ENCODE results near the gene CTNNA2.

The CTNNA2 gene

DNA sequence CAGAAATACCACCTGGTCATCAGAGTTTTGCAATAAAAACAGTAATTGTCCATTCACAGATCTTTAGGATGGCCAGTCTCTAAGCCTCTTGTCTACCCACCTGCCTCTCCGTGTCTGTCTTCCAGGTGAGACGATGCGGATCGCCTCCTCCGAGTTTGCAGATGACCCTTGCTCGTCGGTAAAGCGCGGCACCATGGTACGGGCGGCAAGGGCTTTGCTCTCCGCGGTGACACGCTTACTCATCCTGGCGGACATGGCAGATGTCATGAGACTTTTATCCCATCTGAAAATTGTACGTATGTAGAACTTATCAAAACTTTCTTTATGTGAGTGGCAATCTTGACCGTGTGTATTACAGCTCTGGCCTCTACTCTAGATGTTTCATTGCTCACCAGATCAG is 345.0 kb downstream of the CTNNA2 start:
- no peak for DNase-seq (ENCODE audit: low spot score)

DNA sequence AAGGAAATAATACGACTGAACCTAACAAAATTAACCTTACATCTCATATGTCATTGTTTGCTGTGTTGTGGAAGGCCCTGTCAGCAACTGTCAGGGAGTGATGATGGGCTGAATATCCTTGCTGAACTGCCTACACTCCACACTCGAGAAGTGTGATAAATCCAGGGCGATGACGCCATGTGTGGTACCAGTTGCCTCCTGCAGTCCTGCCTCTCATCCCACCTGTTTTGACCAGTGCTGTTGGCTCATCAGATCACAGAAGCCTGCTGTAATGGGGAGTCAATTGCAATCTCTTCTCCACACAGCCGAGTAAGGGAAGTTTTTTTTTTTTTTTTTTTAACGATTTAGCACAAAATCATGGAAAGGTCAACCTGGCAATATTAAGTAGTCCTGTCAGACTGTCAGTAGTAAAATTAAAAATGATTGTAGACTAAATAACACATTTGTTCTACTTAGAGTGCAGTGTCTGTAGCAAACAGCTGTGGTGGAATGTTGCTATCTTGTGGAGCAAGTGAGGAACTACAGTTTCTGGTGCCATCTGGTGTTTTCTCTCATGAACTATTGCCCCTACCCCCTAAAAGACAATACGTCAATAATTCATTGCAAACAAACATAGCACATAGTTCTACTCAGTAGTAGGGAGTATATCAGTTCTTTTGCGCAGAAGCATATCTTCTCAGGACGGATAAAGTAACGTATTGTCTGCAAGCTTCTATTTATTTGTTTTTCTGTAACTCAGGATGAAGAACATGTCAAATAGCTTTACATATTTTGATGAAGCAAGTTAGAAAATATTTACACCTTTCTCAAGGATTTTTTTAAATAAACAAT is 347.6 kb downstream of the CTNNA2 start:
- DNase-seq (ENCODE audit: low spot score) = peak; percentile 35

GRCh38 chr2:79861059-79861374 is 348.2 kb downstream of the CTNNA2 start:
- no peak for DNase-seq (ENCODE audit: low spot score)

- DNase-seq (ENCODE audit: low spot score) = no peak
Measured at GRCh38 chr2:79862756-79863155, 349.9 kb downstream of the CTNNA2 start.

DNA sequence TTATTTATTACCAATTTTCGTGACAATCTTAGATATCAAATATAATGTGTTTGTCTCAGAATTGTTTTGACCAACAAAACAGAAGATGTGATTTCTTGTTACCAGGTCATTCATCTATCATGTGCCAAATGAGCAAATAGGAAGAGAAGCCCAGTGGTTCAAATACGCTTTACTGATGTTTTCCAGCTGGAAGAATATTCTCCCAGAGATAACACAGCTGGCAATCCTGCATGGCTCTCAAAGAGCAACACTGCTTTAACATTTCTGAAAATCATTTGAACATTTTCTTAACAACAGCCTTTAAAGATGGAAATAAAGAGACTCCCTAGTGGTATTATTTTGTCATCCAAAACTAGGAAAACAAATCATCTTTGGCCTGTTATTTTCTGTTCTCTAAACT is 359.8 kb downstream of the CTNNA2 start:
- no peak for DNase-seq (ENCODE audit: low spot score)

DNA sequence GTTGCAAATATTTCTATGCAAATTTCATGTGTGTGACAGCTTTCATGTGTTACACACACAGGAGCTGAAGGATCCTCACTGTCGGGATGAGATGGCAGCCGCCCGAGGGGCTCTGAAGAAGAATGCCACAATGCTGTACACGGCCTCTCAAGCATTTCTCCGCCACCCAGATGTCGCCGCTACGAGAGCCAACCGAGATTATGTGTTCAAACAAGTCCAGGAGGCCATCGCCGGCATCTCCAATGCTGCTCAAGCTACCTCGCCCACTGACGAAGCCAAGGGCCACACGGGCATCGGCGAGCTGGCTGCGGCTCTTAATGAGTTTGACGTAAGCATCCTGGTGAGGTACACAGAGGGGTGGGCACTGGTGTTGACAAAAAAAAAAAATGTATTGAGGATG is 361.2 kb downstream of the CTNNA2 start:
- no peak for DNase-seq (ENCODE audit: low spot score)

- DNase-seq (ENCODE audit: low spot score) = peak; percentile 54
Measured at GRCh38 chr2:79876430-79876829, 363.6 kb downstream of the CTNNA2 start.

DNA sequence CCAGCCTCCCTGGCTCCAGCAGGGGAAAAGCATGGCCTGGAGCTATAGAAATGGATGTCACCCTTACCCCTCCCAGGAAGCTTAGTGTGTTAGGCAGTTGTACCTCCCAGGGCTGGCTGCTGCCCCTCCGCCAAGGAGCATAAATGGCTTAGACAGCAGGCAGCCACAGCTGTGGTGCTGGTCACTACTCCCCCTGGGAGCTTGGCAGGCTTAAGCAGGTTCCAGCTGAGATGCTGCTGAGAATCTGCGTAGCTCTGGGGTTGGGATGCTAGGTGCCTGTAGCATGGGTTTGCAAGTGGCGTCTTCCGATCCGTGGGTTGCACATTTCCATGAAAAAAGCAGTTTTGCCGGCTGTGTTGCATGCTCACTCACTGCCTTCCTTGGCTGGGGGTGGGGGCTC is 369.7 kb downstream of the CTNNA2 start:
- DNase-seq (ENCODE audit: low spot score) = no peak

DNA sequence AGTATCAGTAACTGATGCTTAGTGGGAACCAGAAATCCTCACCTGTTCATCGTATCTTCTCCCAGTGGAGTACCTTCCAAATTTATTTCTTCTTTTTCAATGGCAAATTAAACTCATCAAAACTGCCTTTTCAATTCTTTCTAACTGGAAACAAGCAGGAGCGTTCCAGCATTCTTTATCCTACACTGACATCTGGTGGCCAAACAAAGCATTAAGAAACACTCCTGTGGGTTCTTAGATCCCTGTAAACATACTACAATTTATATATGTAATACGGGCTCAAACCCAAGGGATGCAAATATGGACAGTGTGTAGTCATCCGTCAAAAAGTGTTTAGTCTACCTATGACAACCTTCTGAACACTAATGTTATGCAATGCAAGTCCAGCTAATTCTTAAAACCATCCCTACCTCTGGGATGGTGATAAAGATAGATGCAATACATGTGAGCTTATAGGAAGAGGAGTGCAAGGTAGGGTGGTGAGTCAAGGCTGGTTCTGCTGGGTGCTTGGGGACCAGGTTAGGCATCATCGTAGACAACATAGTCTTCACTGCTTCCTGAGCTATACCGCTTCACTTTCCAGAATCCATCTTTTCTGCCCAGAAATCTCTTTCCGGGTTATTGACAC is 375.0 kb downstream of the CTNNA2 start:
- peak; percentile 37 for DNase-seq (ENCODE audit: low spot score)

GRCh38 chr2:79892123-79892522 is 379.3 kb downstream of the CTNNA2 start:
- DNase-seq (ENCODE audit: low spot score) = no peak

GRCh38 chr2:79899196-79899595 is 386.3 kb downstream of the CTNNA2 start:
- DNase-seq (ENCODE audit: low spot score) = no peak

- no peak for DNase-seq (ENCODE audit: low spot score)
Measured at GRCh38 chr2:79901161-79901560, 388.3 kb downstream of the CTNNA2 start.

- DNase-seq (ENCODE audit: low spot score) = no peak
Measured at GRCh38 chr2:79903222-79904000, 390.6 kb downstream of the CTNNA2 start.

- no peak for DNase-seq (ENCODE audit: low spot score)
Measured at GRCh38 chr2:79906139-79906890, 393.5 kb downstream of the CTNNA2 start.

GRCh38 chr2:79909521-79909920 is 396.7 kb downstream of the CTNNA2 start:
- no peak for DNase-seq (ENCODE audit: low spot score)

- DNase-seq (ENCODE audit: low spot score) = peak; percentile 11
Measured at GRCh38 chr2:79910643-79911042, 397.8 kb downstream of the CTNNA2 start.

- no peak for DNase-seq (ENCODE audit: low spot score)
Measured at GRCh38 chr2:79915455-79915854, 402.6 kb downstream of the CTNNA2 start.

- DNase-seq (ENCODE audit: low spot score) = no peak
Measured at GRCh38 chr2:79916285-79916684, 403.4 kb downstream of the CTNNA2 start.

- no peak for DNase-seq (ENCODE audit: low spot score)
Measured at GRCh38 chr2:79920512-79921076, 407.7 kb downstream of the CTNNA2 start.

DNA sequence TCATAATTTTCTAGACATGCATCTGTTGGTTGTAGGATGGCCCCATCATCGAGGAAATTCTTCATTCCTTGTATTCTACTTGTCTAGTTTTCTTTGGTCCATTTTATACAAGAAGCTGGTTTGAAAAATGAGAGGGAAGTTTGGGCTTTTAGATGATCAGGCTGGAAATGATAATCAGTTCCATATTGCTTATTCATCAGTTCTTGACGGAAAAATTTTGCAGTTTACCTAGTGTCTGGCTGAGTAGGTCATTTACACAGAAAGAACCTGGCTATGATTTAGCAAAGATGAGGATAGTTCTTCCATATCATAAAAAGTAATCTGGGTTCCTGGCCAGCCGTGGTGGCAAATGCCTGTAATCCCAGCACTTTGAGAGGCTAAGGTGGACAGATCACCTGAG is 416.8 kb downstream of the CTNNA2 start:
- no peak for DNase-seq (ENCODE audit: low spot score)

GRCh38 chr2:79935046-79935732 is 422.3 kb downstream of the CTNNA2 start:
- no peak for DNase-seq (ENCODE audit: low spot score)

Measured in iPS-NIHi11 (cell line).